Erythroblast (primary cell): ENCODE data around the gene XYLT1.

ENCODE experiments used
- GATA1 ChIP-seq: IDR thresholded peaks from 2 replicates; pipeline ENCODE4 v1.6.1; 2011; ENCODE audit warnings: low read depth, mild to moderate bottlenecking, control low read depth, low read length, moderate library complexity
- POLR2A ChIP-seq: IDR thresholded peaks from 2 replicates; pipeline ENCODE4 v1.6.1; 2011; ENCODE audit warnings: mild to moderate bottlenecking, low read length

DNA sequence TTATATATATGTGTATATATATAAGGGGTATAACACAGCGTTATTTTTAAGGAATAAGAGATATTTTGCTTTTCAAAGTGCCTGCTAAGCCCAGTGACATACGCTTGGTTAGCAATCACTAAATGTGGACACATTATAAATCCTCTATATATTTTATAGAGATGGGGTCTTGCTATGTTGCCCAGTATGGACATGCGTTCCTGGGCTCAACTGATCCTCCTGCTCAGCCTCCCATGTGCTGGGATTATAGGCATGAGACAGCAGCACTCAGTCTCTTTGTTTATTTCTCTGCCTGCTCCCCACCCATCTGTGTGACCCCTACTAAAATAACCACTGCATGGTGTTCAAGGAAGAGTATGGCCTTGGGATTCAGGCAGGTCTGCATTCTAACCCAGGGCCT is 63.4 kb downstream of the XYLT1 start:
- TF ChIP-seq POLR2A (no peak), GATA1 (no peak)
